GM21529 (cell line): ENCODE data around the gene RPL10A.
"Not testable (repeated sequence)": the region's sequence is repeated elsewhere in the genome, so short reads cannot be mapped to it uniquely, and the experiment has no call there.

Experiments
- ATAC-seq: cut with Tn5 transposase; IDR thresholded peaks from one replicate; pipeline ENCODE4 v1.9.1; 2021; ENCODE audit not compliant: unreplicated experiment

Gene RPL10A

DNA sequence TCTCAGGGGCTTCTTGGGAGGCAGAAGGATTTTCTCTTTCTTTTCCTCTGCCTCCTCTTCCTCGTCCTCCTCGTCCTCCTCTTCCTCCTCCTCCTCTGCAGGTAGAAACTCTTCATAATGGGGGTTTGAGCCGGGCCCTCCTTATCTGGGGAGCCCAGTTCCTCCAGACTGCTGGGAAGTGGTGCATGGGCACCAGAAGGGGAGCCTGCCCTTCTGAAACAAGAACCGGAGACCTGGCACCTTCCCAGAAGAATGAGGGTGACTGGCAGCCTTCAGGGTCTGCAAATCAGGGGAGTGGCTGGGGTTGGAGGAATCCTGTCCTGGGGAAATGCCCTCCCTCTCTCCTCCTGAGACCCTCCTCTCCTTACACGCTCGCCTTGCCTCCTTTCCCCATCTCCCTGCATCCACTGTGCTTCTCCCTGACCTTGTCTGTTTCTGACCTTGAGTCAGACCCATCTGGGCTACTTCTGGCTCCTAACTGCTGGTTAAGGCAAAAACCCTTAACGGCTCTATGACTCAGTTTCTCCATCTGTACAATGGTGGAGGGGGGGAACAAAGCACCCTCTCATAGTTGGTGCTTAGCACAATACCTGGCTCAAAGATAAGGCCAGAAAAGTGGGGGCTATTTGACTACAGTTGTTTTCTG, 42.8 kb downstream of the RPL10A start:
- no peak for ATAC-seq

DNA sequence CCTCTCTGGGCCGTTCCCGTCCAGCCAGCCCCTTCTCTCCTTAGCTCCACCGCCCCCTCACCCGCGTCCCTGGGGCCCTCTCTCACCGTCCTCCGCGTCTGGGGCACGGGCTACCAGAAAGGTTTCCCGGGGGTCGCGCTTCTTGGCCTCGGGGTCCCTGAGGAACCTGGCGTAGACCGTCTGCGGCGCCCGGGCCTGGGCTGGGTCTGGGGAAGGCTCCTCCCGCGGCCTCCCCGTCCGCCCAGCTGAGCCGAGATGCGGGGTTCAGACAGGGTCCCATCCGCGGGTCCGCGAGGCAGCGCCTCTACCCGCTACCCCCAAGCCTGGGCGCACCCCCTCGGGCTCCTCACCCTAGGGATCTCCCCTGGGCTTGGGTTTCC, 43.4 kb downstream of the RPL10A start:
- ATAC-seq = no peak

DNA sequence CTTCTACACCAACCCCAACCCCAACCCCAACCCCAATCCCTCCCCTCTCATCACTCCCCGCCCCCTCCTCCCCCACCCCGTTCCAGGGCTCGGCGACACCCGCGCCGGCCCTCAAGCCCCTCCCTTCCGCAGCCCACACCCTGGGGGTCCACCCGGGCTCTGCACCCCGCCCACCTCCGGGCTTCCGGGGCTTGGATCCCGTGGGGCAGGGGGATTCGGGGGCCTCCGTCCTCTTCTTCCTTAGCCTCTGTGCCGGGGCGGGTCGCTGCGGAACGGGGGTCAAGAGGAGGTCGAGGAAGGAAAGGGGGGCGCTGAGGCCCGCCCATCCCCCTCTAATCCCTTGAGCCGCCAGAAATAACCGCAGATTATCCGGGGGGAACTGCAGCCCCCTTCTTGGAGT, 43.8 kb downstream of the RPL10A start:
- ATAC-seq = no peak

DNA sequence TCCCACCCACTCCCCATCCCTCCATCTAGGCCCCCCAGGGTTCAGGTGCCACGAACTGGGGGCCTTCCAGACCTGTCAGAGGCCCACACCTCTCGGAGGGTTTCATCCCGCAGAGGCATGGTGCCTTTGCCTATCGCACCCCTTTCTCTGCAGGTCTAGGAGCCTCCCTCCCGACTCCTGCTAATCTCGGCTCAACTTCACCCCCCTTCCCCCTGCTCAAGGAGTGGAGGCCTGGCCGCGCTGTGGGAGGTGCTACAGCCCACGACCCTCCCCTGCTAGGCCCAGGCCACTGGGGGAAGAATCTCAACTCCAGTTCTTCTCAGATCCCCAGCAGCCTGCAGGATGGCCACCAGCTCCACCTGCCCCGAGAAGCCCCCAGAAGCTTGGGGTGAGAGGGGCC, 44.5 kb downstream of the RPL10A start, which contains the start of gene TULP1:
Gene TULP1, minus strand, starts transcription at position 157 of the 400 bp plus-strand sequence. Its CDS starts 38 bp downstream, at position 119.
- no peak for ATAC-seq

DNA sequence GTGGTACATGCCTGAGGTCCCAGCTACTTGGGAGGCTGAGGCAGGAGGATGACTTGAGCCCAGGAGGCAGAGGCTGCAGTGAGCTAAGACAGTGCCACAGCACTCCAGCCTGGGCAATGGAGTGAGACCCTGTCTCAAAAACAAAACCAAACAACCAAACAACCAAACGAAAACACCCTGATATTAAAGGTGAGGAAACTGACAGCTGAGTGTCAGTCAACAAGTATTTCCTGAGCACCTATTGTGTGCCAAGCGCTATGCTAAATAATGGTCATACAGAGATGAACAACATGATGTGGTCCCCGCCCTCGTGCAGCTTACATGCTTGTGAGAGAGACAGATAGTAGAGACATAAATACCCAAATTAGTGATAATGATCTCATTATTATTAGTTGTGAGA, 46.4 kb downstream of the RPL10A start:
- no peak for ATAC-seq

DNA sequence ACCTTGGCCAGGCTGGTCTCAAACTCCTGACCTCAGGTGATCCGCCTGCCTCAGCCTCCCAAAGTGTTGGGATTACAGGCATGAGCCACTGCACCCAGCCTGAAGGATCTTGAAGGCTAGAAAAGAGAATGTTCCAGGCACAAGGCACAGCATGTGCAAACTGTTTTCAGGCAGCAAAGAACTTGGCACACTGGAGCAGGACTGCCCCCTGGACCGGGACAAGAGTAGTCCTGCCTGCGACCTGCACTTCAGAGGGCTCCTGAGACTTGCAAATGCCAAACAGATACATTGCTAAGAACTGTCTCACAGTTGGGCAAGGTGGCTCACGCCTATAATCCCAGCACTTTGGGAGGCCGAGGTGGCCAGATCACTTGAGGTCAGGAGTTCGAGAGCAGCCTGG, 47.7 kb downstream of the RPL10A start:
- ATAC-seq = not testable (repeated sequence)

DNA sequence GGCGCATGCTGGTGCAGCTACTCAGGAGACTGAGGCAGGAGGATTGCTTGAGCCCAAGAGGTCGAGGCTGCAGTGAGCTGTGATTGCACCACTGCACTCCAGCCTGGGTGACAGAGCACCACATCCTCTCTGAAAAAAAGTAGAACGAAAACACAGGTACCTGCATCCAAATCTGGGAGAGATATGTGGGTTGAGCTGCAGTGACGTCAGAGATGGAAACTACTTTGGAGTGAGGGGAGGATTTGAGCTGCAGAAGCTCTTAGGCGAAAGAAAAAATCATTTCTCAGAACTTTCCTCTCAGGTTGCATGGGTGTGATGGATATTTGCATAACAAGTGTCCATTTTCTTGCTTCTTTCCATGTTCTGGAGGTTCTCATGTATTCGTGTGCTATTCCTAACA, 48.5 kb downstream of the RPL10A start:
- no peak for ATAC-seq

DNA sequence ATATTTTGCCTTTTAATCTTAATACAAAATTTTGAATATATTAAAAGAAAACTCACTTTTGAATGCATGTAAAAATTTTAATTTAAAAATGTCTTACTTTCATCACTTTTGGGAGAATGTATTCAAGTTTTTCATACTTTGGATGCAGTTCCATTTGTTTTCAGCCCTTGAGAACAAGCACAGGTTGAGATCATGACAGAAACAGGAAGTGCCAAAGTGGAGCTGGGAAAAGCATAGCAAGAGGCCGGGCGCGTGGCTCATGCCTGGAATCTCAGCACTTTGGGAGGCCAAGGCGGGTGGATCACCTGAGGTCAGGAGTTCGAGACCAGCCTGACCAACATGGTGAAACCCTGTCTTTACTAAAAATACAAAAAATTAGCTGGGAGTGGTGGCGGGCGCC, 49.8 kb downstream of the RPL10A start:
- ATAC-seq = not testable (repeated sequence)

DNA sequence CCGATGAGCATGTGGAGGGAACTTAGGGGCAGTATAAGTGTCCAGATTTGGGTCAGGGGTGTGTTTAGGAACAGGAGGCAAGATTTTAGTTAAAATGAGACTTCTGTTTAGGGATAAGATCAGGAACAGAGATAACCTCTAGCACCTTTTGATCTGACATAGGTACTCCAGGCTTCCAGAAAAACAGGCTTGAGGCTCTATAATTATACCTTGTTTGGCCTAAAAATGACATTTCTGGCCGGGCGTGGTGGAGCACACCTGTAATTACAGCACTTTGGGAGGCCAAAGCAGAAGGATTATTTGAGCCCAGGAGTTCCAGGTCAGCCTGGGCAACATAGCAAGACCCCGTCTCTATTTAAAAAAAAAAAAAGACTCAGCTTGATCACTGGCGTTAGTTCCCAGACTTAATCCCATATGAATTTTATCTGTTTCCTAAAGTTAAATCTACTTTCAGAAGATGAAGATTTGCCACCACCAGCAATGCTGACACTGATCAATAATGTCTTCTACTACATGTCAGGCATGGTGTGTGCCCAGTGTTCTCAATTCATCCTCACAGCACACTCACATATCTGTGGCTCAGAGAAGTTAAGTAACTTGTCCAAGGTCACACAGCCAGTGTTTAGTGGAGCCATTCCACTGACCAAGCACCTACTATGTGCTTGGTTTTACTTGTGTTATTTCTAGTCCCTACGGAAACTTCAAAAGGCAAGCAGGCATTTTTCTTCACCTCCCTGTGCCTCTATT, 50.5 kb downstream of the RPL10A start:
- ATAC-seq = no peak

DNA sequence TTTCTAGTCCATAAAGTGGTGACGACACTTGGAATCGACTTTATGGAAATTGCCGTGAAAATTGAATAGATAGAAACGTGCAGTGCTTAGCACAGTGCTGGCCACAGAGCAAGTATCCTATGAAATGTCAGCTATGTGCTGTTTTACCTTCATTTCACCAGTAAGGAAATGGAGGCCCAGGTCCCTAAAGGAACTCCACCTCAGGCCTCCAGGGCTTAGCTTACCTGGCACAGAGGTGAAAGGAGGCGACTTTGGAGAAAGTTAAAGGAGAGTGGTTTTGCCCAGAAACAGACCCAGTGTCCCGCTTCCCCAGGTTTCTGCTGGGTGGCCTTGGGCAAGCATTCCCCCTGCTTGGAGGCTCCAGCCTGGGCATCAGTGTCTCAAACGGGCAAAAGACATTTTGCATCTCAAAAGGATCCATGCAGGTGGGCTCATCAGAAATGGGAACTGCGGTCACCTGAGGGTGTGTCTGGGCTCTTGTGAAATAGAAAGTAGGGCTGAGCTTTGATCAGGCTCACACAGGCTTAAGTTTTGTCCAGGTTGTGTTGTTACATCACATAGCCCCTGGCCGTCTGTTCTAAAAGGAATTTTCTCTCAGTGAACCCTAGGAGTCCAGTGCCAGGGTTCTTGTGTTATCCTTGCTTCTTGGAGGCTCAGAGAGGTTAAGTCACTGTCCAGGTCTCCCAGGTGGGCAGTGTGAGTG, 51.3 kb downstream of the RPL10A start:
- ATAC-seq = no peak
